Type B pancreatic cell (in vitro differentiated cells): Measurements from ENCODE around the gene TRMT44. TPM values are rescaled to one million over a fixed set of nuclear protein-coding genes. Genes with fewer than 3 reads are reported as not detected.

Experiments used
- DNase-seq: peaks from one replicate; pipeline ENCODE4 v3.0.0; 2021; ENCODE audit warnings: mixed read lengths; ENCODE audit not compliant: unreplicated experiment; ENCODE audit errors: extremely low spot score
- H3K27ac Mint-ChIP-seq: 2 replicates; pipeline ENCODE4 v1.8.0; 2021; ENCODE audit warnings: mild to moderate bottlenecking, mixed read lengths
- H3K27me3 Mint-ChIP-seq: 2 replicates; pipeline ENCODE4 v1.8.0; 2021; ENCODE audit warnings: mixed read lengths
- H3K36me3 Mint-ChIP-seq: 2 replicates; pipeline ENCODE4 v1.8.0; 2021; ENCODE audit warnings: mixed read lengths
- H3K4me1 Mint-ChIP-seq: one replicate; pipeline ENCODE4 v1.8.0; 2021; ENCODE audit warnings: mixed read lengths; ENCODE audit not compliant: unreplicated experiment
- H3K4me3 Mint-ChIP-seq: 2 replicates; pipeline ENCODE4 v1.8.0; 2021; ENCODE audit warnings: mild to moderate bottlenecking, mixed read lengths
- H3K9me3 Mint-ChIP-seq: 2 replicates; pipeline ENCODE4 v1.8.0; 2021; ENCODE audit warnings: mixed read lengths
- total RNA-seq: library from RNA; stranded (reverse); gene quantifications from 2 replicates; pipeline ENCODE4 v1.2.1, GENCODE V29; 2021; ENCODE audit warnings: low replicate concordance
- TF ChIP-seq, protein P1 (sequence below): fragments of 200-600 bp; sonication (generic); conservative IDR thresholded peaks from 2 replicates; pipeline ENCODE4 v1.5.0; 2021; ENCODE audit warnings: antibody characterized with exemption, mild to moderate bottlenecking

Gene TRMT44
- total RNA-seq, 1 donor from 2014 or later: 32.3 TPM

DNA sequence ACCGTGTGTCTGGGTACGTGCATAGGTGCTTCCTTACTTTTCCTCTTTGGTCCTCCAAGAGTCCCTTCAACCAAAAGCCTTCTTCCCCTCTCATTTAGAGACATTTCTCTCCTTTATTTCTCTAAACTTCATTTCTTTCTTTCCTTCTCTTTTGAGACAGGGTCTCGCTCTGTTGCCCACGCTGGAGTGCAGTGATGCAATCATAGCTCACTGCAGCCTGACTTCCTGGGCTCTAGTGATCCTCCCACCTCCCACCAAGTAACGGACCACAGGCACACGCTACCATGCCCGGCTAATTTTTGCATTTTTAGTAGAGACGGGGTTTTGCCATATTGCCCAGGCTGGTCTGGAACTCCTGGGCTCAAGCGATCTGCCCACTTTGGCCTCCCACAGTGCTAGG lies 42.2 kb upstream of the TRMT44 start:
- no peaks in the 10 kb centered on the region for H3K27me3 Mint-ChIP-seq
- TF ChIP-seq, protein P1, sequence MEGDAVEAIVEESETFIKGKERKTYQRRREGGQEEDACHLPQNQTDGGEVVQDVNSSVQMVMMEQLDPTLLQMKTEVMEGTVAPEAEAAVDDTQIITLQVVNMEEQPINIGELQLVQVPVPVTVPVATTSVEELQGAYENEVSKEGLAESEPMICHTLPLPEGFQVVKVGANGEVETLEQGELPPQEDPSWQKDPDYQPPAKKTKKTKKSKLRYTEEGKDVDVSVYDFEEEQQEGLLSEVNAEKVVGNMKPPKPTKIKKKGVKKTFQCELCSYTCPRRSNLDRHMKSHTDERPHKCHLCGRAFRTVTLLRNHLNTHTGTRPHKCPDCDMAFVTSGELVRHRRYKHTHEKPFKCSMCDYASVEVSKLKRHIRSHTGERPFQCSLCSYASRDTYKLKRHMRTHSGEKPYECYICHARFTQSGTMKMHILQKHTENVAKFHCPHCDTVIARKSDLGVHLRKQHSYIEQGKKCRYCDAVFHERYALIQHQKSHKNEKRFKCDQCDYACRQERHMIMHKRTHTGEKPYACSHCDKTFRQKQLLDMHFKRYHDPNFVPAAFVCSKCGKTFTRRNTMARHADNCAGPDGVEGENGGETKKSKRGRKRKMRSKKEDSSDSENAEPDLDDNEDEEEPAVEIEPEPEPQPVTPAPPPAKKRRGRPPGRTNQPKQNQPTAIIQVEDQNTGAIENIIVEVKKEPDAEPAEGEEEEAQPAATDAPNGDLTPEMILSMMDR: no peak
- H3K27ac Mint-ChIP-seq: no peak overlapping the region
- H3K4me1 Mint-ChIP-seq: peaks cover 19% of the 10 kb centered on the region
- H3K4me3 Mint-ChIP-seq: no peak overlapping the region
- peaks cover 15% of the 10 kb centered on the region for H3K36me3 Mint-ChIP-seq
- no peak for DNase-seq
- H3K9me3 Mint-ChIP-seq: no peaks in the 10 kb centered on the region

DNA sequence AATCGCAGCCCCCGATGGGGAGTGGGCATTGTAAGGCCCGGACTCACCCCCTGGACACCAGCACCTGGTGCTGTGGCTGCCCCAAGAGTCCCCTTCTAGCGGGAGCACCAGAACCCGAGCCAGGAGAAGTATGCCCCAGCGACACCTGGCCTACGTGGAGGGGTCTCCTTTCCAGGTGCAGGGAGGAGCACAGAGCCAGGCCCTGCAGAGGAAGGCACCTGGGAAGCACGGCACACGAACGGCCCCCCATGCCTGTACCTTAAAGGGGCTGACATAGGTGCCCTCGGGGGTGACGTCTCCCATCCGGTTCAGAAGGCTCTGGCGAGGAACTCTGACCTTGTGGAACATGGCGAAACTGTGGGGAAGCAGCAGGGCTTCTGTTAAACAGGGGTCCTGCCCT lies 41.3 kb upstream of the TRMT44 start:
- Mint-ChIP-seq H3K4me3 (no peak overlapping the region), H3K36me3 (peaks cover 11% of the 10 kb centered on the region), H3K9me3 (no peaks in the 10 kb centered on the region), H3K4me1 (peaks cover 12% of the 10 kb centered on the region), H3K27ac (no peak overlapping the region), H3K27me3 (no peaks in the 10 kb centered on the region)
- no peak for DNase-seq
- TF ChIP-seq, protein P1: no peak

DNA sequence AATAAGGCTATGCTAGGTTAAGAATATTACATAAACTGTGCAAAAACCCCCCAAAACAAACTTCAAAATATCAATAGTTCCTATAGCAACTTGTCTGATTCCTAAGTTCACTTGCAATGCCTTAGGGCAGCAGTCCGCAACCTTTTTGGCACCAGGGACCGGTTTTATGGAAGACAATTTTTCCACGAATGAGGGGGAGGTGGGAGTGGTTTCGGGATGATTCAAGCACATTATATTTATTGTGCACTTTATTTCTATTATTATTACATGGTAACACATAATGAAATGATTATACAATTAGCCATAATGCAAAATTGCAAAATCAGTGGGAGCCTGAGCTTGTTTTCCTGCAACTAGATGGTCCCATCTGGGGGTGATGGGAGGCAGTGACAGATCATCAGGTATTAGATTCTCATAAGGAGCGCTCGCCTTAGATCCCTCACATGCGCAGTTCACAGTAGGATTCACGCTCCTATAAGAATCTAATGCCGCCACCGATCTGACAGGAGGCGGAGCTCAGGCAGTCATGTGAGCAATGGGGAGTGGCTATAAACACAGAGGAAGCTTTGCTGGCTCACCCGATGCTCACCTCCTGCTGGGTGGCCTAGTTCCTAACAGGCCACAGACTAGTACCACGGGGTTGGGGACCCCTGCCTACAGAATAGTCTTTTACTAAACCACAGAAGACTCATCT lies 39.8 kb upstream of the TRMT44 start:
- no peak overlapping the region for H3K4me3 Mint-ChIP-seq
- H3K27ac Mint-ChIP-seq: no peak overlapping the region
- no peaks in the 10 kb centered on the region for H3K9me3 Mint-ChIP-seq
- no peaks in the 10 kb centered on the region for H3K27me3 Mint-ChIP-seq
- TF ChIP-seq, protein P1: no peak
- H3K4me1 Mint-ChIP-seq: peaks cover 7% of the 10 kb centered on the region
- DNase-seq: no peak
- peaks cover 20% of the 10 kb centered on the region for H3K36me3 Mint-ChIP-seq

DNA sequence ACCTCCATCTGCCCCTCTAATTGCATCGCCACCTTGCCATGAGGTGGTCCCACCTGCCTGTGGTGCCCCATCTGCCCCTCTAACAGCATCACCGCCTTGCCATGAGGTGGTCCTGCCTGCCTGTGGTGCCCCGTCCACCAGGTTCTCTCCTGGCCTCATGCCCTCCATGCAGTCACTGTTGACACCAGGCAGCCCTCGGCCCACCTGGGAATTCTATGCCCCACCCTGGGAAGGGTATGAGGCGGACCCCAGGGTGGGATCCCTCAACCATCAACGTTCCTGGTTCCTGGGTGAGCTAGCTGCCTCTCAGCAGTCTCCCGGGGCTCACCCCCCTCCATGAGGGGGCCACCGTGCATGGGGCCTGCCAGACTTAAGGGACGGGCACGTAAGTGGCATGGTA lies 38.9 kb upstream of the TRMT44 start:
- no peaks in the 10 kb centered on the region for H3K27me3 Mint-ChIP-seq
- DNase-seq: no peak
- peaks cover 28% of the 10 kb centered on the region for H3K36me3 Mint-ChIP-seq
- H3K4me1 Mint-ChIP-seq: peaks cover 7% of the 10 kb centered on the region
- H3K4me3 Mint-ChIP-seq: no peak overlapping the region
- TF ChIP-seq, protein P1: no peak
- no peak overlapping the region for H3K27ac Mint-ChIP-seq
- H3K9me3 Mint-ChIP-seq: no peaks in the 10 kb centered on the region

DNA sequence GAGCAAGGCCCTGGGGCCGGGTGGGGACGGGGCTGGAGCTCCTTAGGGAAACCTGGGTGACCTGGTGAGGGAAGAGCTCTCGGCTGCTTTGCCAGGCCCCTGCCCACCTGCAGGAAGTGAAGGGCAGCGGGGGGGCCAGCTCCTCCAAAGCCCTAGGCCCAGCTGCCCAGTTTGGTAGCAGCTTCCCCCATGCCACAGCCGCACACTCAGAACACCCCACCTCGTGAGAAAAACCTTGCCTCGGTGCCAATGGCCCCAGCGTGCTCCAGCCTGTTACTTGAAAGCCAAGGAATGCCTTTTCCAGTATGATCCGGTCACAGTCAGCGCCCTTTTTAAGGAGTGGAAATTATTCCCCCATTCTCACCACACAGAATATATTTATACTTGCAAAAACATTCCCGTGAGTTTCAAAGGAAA lies 38.4 kb upstream of the TRMT44 start:
- Mint-ChIP-seq H3K27me3 (no peaks in the 10 kb centered on the region), H3K4me1 (peaks cover 7% of the 10 kb centered on the region), H3K9me3 (no peaks in the 10 kb centered on the region), H3K4me3 (no peak overlapping the region), H3K27ac (no peak overlapping the region), H3K36me3 (peaks cover 27% of the 10 kb centered on the region)
- TF ChIP-seq, protein P1: no peak
- DNase-seq: no peak
